GM23248 (cell line): ENCODE data around the gene TYW1B.
"Not testable (repeated sequence)": the region's sequence is repeated elsewhere in the genome, so short reads cannot be mapped to it uniquely, and the experiment has no call there.

ENCODE experiments used
- EZH2 ChIP-seq: fragments of 200-600 bp; sonication (generic); IDR thresholded peaks from 2 replicates; pipeline ENCODE4 v1.6.1; 2018; ENCODE audit warnings: antibody characterized with exemption, mild to moderate bottlenecking; ENCODE audit not compliant: insufficient read depth, poor library complexity, severe bottlenecking
- EZH2phosphoT487 ChIP-seq: fragments of 200-600 bp; sonication (generic); IDR thresholded peaks from 2 replicates; pipeline ENCODE4 v1.6.1; 2018; ENCODE audit warnings: antibody characterized with exemption, moderate library complexity, mild to moderate bottlenecking, low read depth; ENCODE audit not compliant: insufficient read depth

DNA sequence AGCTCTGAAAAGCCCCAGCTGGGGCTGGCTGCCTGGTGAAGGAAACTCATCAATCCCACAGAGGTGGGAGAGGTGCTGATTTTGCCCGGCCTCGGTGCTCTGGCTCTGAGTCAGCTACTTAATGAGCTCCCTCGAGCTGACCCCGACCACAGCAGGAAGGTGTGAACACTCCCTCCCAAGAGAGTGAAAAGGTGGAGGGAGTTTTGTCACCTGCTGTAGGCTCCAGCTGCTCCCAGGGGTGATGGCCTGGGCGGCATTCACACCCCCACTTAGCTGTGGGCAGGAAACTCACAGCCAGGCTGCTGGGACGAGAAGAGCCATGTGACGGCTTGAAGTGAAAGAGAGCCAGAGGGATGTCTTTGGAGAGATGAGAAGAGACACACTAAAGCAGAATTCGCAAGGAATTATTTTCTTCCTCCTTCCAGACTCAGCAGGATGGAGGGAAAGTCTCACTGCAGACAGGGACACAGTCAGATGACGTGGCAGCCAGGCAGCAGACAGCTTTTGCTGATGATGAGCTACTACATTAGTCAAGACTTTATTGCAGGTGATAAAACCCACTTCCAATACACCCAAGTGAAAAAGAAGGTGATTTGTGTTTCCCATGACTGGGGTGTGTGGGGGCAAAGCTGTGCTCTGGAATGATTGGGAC is 281.3 kb downstream of the TYW1B start:
- TF ChIP-seq EZH2phosphoT487, EZH2: not testable (repeated sequence)
